GM23338 (cell line): ENCODE results near the gene STXBP2. TPM values are rescaled to one million over a fixed set of nuclear protein-coding genes. Genes with fewer than 3 reads are reported as not detected.

Experiments used
- ATAC-seq: fragments of 200-7000 bp; cut with Tn5 transposase; 3 replicates; pipeline ENCODE4 v1.9.1; 2020
- DNase-seq: peaks from one replicate; pipeline ENCODE4 v3.0.0-alpha.2; 2015; ENCODE audit warnings: low spot score
- H2AFZ ChIP-seq: fragments of 200-600 bp; sonication (generic); 2 replicates; pipeline ENCODE4 v1.8.0; 2016; ENCODE audit warnings: antibody characterized with exemption, mild to moderate bottlenecking, moderate library complexity
- H3F3A ChIP-seq: fragments of 200-600 bp; sonication (generic); replicated peaks from 2 replicates; pipeline ENCODE4 v1.8.0; 2017; ENCODE audit warnings: antibody characterized with exemption, mixed run types, low read depth
- H3K27ac ChIP-seq: fragments of 200-600 bp; sonication (generic); 2 replicates; pipeline ENCODE4 v1.6.1; 2016; ENCODE audit warnings: low read depth
- H3K27me3 ChIP-seq: fragments of 200-600 bp; sonication (generic); 2 replicates; pipeline ENCODE4 v1.8.0; 2016; ENCODE audit warnings: mild to moderate bottlenecking, mixed run types, moderate library complexity; ENCODE audit not compliant: insufficient read depth
- H3K36me3 ChIP-seq: fragments of 200-600 bp; sonication (generic); 2 replicates; pipeline ENCODE4 v1.8.0; 2016; ENCODE audit warnings: mild to moderate bottlenecking; ENCODE audit not compliant: insufficient read depth
- H3K4me1 ChIP-seq: fragments of 200-600 bp; sonication (generic); 2 replicates; pipeline ENCODE4 v1.8.0; 2016; ENCODE audit warnings: mild to moderate bottlenecking, moderate library complexity; ENCODE audit not compliant: insufficient read depth
- H3K4me2 ChIP-seq: fragments of 200-600 bp; sonication (generic); 2 replicates; pipeline ENCODE4 v1.7.1; 2017; ENCODE audit warnings: mixed run types
- H3K4me3 ChIP-seq: fragments of 200-600 bp; sonication (generic); 2 replicates; pipeline ENCODE4 v1.6.1; 2016; ENCODE audit warnings: mixed run types
- H3K79me2 ChIP-seq: fragments of 200-600 bp; sonication (generic); replicated peaks from 2 replicates; pipeline ENCODE4 v1.8.0; 2017; ENCODE audit warnings: mild to moderate bottlenecking; ENCODE audit not compliant: insufficient read depth
- H3K9me2 ChIP-seq: fragments of 200-600 bp; sonication (generic); 2 replicates; pipeline ENCODE4 v1.8.0; 2017; ENCODE audit not compliant: insufficient read depth
- H4K20me1 ChIP-seq: fragments of 200-600 bp; sonication (generic); replicated peaks from 2 replicates; pipeline ENCODE4 v1.8.0; 2017; ENCODE audit warnings: mild to moderate bottlenecking; ENCODE audit not compliant: insufficient read depth
- H3K27ac Mint-ChIP-seq: 2 replicates; pipeline ENCODE4 v1.8.0; 2020; ENCODE audit warnings: inconsistent platforms, mild to moderate bottlenecking, moderate library complexity, mixed read lengths
- H3K27me3 Mint-ChIP-seq: 3 replicates; pipeline ENCODE4 v1.8.0; 2022; ENCODE audit warnings: low read depth, mild to moderate bottlenecking, moderate library complexity, mixed read lengths, inconsistent platforms; ENCODE audit not compliant: insufficient read depth, poor library complexity
- H3K36me3 Mint-ChIP-seq: 3 replicates; pipeline ENCODE4 v1.8.0; 2021; ENCODE audit warnings: low read depth, mild to moderate bottlenecking, inconsistent platforms, moderate library complexity, mixed read lengths
- H3K4me1 Mint-ChIP-seq: 3 replicates; pipeline ENCODE4 v1.8.0; 2020; ENCODE audit warnings: mild to moderate bottlenecking, inconsistent platforms, mixed read lengths
- H3K4me3 Mint-ChIP-seq: 3 replicates; pipeline ENCODE4 v1.8.0; 2021; ENCODE audit warnings: moderate library complexity, mild to moderate bottlenecking, inconsistent platforms, mixed read lengths
- H3K9me3 Mint-ChIP-seq: 3 replicates; pipeline ENCODE4 v1.8.0; 2020; ENCODE audit warnings: moderate library complexity, mild to moderate bottlenecking, inconsistent platforms, mixed read lengths
- CREB1 ChIP-seq: fragments of 250-450 bp; sonication (Bioruptor Pico); IDR thresholded peaks from 2 replicates; pipeline ENCODE4 v1.5.0; 2020; ENCODE audit warnings: low read depth, mild to moderate bottlenecking, moderate library complexity
- EZH2 ChIP-seq: fragments of 200-600 bp; sonication (generic); IDR thresholded peaks from one replicate; pipeline ENCODE4 v1.8.0; 2017; ENCODE audit warnings: antibody characterized with exemption, mild to moderate bottlenecking, low read depth; ENCODE audit not compliant: unreplicated experiment
- EZH2phosphoT487 ChIP-seq: fragments of 200-600 bp; sonication (generic); IDR thresholded peaks from one replicate; pipeline ENCODE4 v1.8.1; 2018; ENCODE audit warnings: antibody characterized with exemption; ENCODE audit not compliant: unreplicated experiment
- JUNB ChIP-seq: IDR thresholded peaks from one replicate; pipeline ENCODE4 v1.6.1; 2016; ENCODE audit warnings: antibody characterized with exemption; ENCODE audit not compliant: unreplicated experiment
- NANOG ChIP-seq: IDR thresholded peaks from 2 replicates; pipeline ENCODE4 v1.6.1; 2016; ENCODE audit warnings: antibody characterized with exemption, borderline replicate concordance
- POLR2AphosphoS5 ChIP-seq: IDR thresholded peaks from 2 replicates; pipeline ENCODE4 v1.6.1; 2016; ENCODE audit warnings: antibody characterized with exemption, low read depth
- STAT1 ChIP-seq: IDR thresholded peaks from one replicate; pipeline ENCODE4 v1.6.1; 2016; ENCODE audit warnings: antibody characterized with exemption; ENCODE audit not compliant: unreplicated experiment
- ZNF331 ChIP-seq: fragments of 250-450 bp; sonication (Bioruptor Pico); IDR thresholded peaks from 2 replicates; pipeline ENCODE4 v1.5.0; 2020; ENCODE audit warnings: low read depth, mild to moderate bottlenecking, moderate library complexity
- polyA plus RNA-seq: library from polyadenylated mRNA; unstranded; fragments of >200 nt; fragmentation: Nextera tagmentation; extraction: Ambion mirVana; gene quantifications from 2 replicates; pipeline ENCODE4 v1.2.1, GENCODE V29; 2016
- total RNA-seq: library from RNA; depleted of rRNA; stranded (reverse); fragments of >200 nt; shearing (Covaris generic); gene quantifications from 2 replicates; pipeline ENCODE4 v1.2.3, GENCODE V29; 2014
- TF ChIP-seq, protein P1 (sequence below): fragments of 250-450 bp; sonication (Bioruptor Pico); IDR thresholded peaks from 2 replicates; pipeline ENCODE4 v1.5.0; 2020; ENCODE audit warnings: mild to moderate bottlenecking, moderate library complexity
- TF ChIP-seq, protein P2 (sequence below): IDR thresholded peaks from 2 replicates; pipeline ENCODE4 v1.6.1; 2016; ENCODE audit warnings: antibody characterized with exemption

The STXBP2 gene
- total and polyA plus RNA-seq, 2 experiments from 2014 or later = 42.6 to 55.8 TPM

- TF ChIP-seq, protein P1, sequence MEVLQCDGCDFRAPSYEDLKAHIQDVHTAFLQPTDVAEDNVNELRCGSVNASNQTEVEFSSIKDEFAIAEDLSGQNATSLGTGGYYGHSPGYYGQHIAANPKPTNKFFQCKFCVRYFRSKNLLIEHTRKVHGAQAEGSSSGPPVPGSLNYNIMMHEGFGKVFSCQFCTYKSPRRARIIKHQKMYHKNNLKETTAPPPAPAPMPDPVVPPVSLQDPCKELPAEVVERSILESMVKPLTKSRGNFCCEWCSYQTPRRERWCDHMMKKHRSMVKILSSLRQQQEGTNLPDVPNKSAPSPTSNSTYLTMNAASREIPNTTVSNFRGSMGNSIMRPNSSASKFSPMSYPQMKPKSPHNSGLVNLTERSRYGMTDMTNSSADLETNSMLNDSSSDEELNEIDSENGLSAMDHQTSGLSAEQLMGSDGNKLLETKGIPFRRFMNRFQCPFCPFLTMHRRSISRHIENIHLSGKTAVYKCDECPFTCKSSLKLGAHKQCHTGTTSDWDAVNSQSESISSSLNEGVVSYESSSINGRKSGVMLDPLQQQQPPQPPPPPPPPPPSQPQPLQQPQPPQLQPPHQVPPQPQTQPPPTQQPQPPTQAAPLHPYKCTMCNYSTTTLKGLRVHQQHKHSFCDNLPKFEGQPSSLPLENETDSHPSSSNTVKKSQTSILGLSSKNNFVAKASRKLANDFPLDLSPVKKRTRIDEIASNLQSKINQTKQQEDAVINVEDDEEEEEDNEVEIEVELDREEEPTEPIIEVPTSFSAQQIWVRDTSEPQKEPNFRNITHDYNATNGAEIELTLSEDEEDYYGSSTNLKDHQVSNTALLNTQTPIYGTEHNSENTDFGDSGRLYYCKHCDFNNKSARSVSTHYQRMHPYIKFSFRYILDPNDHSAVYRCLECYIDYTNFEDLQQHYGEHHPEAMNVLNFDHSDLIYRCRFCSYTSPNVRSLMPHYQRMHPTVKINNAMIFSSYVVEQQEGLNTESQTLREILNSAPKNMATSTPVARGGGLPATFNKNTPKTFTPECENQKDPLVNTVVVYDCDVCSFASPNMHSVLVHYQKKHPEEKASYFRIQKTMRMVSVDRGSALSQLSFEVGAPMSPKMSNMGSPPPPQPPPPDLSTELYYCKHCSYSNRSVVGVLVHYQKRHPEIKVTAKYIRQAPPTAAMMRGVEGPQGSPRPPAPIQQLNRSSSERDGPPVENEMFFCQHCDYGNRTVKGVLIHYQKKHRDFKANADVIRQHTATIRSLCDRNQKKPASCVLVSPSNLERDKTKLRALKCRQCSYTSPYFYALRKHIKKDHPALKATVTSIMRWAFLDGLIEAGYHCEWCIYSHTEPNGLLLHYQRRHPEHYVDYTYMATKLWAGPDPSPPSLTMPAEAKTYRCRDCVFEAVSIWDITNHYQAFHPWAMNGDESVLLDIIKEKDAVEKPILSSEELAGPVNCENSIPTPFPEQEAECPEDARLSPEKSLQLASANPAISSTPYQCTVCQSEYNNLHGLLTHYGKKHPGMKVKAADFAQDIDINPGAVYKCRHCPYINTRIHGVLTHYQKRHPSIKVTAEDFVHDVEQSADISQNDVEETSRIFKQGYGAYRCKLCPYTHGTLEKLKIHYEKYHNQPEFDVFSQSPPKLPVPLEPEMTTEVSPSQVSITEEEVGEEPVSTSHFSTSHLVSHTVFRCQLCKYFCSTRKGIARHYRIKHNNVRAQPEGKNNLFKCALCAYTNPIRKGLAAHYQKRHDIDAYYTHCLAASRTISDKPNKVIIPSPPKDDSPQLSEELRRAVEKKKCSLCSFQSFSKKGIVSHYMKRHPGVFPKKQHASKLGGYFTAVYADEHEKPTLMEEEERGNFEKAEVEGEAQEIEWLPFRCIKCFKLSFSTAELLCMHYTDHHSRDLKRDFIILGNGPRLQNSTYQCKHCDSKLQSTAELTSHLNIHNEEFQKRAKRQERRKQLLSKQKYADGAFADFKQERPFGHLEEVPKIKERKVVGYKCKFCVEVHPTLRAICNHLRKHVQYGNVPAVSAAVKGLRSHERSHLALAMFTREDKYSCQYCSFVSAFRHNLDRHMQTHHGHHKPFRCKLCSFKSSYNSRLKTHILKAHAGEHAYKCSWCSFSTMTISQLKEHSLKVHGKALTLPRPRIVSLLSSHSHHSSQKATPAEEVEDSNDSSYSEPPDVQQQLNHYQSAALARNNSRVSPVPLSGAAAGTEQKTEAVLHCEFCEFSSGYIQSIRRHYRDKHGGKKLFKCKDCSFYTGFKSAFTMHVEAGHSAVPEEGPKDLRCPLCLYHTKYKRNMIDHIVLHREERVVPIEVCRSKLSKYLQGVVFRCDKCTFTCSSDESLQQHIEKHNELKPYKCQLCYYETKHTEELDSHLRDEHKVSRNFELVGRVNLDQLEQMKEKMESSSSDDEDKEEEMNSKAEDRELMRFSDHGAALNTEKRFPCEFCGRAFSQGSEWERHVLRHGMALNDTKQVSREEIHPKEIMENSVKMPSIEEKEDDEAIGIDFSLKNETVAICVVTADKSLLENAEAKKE (CRISPR knock-in tag) = no peak
Measured at GRCh38 chr19:7600721-7601120, 36.2 kb upstream of the STXBP2 start (continued).

DNA sequence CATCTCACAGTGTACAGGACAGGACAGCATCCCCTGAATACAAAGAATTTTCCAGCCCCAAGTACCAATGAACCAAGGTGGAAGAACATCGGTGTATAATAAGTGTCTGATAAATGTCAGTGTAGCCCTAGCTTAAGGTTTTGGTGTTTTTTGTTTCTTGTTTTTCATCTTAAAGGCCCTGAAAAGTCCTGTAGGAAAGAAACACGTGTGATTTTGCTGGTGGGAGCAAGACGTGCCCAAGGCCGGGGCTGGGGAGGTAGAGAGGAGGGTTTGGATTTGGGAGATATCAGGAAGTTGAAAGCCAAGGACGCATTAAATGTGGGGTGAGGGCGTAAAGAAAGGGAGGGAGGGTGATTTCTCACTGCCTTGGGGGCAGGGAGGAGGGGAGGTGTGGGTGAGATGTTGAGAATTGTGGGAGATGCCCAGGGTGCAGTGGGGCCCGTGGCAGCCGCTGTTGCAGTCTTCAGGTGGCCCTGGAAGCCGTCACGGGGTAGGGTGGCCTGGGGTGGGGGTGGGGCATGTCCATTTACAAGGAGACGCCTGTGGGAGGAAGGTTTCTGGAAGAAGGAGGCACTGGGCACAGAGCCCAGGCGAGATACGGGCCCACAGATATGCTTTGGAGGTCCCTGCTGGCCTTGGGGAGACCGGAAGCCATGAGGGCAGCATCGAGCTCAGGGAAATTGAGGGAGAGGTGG is 34.5 kb upstream of the STXBP2 start:
- Histone ChIP-seq H3K4me2 (peak overlapping the region; percentile 38; the same call in 1 of the 2 replicates), H3K27ac (no peak overlapping the region), H3F3A (0 out of 2 replicates have a peak, but pooled peaks cover under 1% of the 10 kb centered on the region), H3K9me2 (no peaks in the 10 kb centered on the region), H3K79me2 (peaks cover 31% of the 10 kb centered on the region), H3K27me3 (no peaks in the 10 kb centered on the region), H3K36me3 (no peaks in the 10 kb centered on the region), H4K20me1 (peaks cover 23% of the 10 kb centered on the region), H2AFZ (no peak overlapping the region), H3K4me1 (peaks cover 12% of the 10 kb centered on the region), H3K4me3 (no peak overlapping the region)
- Mint-ChIP-seq H3K27ac (peak overlapping the region; percentile 80; the same call in 1 of the 2 replicates), H3K9me3 (peaks cover 3% of the 10 kb centered on the region; the same call in 2 of the 3 replicates), H3K4me3 (no peak overlapping the region), H3K27me3 (peaks cover 21% of the 10 kb centered on the region), H3K36me3 (peaks cover 15% of the 10 kb centered on the region; the same call in 2 of the 3 replicates), H3K4me1 (peaks cover 26% of the 10 kb centered on the region)
- ATAC-seq (no peak), DNase-seq (no peak)
- TF ChIP-seq EZH2 (no peak), NANOG (no peak), STAT1 (no peak), ZNF331 (no peak), CREB1 (CRISPR knock-in tag) (no peak), JUNB (no peak), EZH2phosphoT487 (no peak), POLR2AphosphoS5 (no peak)
- TF ChIP-seq, protein P2, sequence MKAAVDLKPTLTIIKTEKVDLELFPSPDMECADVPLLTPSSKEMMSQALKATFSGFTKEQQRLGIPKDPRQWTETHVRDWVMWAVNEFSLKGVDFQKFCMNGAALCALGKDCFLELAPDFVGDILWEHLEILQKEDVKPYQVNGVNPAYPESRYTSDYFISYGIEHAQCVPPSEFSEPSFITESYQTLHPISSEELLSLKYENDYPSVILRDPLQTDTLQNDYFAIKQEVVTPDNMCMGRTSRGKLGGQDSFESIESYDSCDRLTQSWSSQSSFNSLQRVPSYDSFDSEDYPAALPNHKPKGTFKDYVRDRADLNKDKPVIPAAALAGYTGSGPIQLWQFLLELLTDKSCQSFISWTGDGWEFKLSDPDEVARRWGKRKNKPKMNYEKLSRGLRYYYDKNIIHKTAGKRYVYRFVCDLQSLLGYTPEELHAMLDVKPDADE = no peak
